HG02981 (cell line): ENCODE results near the gene MATK.
"Not testable (repeated sequence)": the region's sequence is repeated elsewhere in the genome, so short reads cannot be mapped to it uniquely, and the experiment has no call there.

ENCODE experiments used
- ATAC-seq: cut with Tn5 transposase; IDR thresholded peaks from one replicate; pipeline ENCODE4 v1.9.1; 2021; ENCODE audit warnings: mild to moderate bottlenecking, moderate library complexity; ENCODE audit not compliant: unreplicated experiment

The MATK gene

GRCh38 chr19:3816148-3816547, 30.0 kb upstream of the MATK start:
- ATAC-seq: not testable (repeated sequence)

- ATAC-seq: no peak
These were observed 28.5 kb upstream of the MATK start for GRCh38 chr19:3814648-3815047.

- no peak for ATAC-seq
These were observed 27.6 kb upstream of the MATK start for GRCh38 chr19:3813473-3814392.

DNA sequence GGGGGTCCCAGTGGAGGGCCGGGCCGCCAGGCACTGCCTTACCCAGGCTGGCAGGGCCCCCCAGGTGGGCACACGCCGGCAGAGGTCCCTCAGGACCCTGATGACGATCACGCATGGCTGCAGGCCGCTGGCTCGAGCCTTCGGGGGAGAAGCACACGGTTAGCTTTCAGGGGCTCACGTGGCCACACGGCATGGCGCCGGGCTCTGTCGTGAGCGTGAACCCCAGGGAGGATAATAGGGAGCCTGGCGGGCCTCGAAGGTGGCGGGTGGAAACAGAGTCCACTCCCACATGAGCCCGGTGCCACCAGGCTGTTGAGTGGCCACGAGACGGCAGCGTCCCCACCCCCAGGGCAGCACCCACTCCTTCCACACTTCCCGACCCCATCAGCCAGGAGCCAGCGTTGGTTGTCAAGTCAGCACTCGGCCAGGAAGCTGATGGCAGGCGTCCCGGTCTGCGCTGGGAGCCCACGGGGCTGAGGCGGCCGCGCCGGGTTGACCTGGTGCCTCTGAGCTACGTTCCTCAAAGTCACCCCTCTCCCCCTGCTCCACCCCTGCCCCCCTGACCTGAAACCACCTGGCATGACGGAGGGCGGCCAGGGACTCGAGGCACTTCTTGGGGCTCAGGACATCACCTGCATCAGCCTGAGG, 24.7 kb upstream of the MATK start:
- no peak for ATAC-seq

DNA sequence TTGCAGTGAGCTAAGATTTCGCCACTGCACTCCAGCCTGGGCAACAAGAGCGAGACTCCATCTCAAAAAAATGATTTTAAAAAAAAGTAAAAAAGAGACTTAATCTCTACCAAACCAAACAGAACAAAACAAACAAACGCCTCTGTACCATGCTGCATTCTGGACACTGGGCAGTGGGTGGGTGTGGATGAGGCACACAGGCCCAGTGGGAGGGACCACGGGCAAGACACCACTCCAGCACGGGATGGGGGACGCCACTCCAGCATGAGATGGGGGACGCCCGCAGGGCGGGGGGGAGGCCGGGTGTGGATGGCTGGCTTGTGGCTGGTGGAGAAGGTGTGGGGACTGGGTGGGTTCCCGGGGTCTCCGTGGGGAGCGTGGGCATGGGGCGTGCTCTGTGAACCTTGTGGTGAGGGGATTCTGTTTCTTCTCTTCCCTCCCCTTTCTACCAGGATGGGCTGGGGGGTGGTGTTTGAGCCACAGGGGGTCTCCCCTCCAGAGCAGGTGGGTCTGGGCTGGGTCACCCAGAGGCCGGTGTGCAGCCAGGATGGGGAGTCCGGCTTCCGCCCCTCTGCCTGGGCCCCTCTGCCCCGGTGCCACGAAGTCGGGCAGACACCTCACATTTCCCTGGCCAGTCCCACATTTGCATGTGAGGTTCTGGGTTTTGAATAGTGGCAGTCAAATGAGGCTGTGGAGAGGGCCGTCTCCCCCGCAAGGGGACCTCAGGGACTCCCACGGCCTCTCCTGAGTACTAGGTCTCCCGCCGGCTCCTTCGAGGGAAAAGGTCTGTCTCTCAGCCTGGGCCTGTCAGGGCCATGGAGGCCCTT, 23.9 kb upstream of the MATK start:
- ATAC-seq: no peak

DNA sequence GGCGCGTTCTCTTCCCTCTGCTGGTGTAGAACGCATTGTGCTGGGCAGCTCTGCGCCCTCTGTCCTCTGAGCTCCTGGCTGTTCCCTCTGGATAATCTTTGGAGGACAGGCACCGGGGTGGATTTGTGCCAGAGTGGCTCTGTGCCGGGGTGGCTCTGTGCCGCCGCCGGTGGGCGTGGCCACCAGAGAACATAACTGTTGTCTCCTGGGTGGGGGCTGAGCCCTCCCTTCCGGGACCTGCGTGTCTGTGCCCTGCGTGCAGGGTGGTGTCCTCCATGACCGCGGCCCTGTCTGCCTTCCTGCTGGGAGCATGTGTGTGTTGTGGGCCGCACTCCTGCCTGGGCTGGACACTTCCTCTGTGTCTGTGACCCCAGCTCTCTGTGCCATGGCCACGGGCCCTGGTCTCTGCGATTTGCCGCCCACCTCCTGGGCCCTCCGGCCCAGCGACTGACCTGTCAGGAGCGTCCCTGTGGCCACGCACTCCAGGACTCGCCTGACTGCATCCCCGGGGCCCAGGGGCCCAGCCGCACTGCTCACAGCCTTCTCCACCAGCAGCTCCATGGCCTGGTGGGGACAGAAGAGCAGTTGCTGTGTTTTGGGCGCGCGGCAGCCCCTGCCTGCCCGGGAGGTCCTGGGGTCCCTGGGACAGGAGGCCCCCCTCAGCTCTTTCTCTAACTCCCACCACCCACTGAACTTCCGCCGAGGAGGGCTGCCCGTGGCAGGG, 22.4 kb upstream of the MATK start:
- no peak for ATAC-seq

GRCh38 chr19:3807574-3808354, 21.6 kb upstream of the MATK start:
- ATAC-seq: no peak

- ATAC-seq: no peak
These were observed 20.9 kb upstream of the MATK start for GRCh38 chr19:3807131-3807480.

GRCh38 chr19:3805859-3806258, 19.7 kb upstream of the MATK start:
- no peak for ATAC-seq

DNA sequence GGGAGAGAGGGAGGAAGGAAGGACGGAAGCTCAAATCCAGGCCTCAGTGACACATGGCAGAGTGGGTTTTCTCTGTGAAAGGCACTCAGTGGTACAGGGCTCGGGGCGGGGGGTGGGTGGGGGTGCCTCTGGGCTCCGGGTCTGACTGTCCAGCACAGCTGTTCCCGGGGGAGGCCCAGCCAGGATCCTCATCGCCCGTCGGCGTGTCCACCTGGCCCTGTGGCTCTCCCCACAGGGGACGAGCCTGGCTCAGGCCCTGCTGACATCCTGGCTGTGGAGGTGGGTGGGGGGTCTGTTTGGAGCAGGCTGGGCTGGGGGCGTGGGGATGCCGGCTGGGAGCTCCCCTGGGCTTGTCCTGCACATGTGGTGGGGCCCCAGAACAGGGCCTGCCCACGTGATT, 18.2 kb upstream of the MATK start:
- ATAC-seq: no peak

- no peak for ATAC-seq
These were observed 17.8 kb upstream of the MATK start for GRCh38 chr19:3803986-3804385.

DNA sequence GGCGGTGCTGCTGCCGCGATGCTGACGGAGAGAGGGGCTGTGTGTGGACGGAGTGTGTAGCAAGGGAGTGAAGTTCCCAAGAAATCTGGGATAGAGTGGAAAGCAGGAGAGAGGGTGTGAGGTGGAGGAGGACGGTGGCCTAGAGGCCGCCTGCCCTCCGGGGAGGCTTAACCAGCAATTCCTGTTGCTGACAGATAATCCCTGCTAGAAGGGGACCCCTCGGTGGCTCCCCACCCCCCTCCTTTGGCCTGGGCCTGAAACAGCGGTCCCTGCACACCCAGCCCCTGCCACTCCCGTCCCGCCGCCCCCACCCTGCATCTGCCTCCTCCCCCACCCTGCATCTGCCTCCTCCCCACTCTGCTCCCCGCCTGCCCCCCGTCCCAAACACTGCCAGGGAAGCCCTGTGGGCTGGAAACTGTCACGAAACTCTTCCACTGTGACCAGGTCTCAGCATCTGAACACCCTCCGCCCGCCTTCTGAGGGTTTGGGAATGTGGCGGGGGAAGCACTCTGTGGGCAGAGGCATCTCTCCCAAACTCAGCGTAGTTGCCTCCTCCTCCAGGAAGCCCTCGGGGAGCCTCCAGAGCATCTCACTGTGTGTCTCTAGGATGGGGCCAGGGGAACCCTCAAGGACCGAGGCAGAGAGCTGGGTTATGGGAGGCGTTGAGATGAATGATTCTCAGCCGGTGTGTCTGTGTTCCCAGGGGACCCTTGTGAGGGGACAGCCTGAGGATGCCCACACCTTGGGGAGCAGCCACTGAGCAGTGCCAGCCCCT, 17.1 kb upstream of the MATK start:
- no peak for ATAC-seq

GRCh38 chr19:3801412-3802096, 15.4 kb upstream of the MATK start:
- no peak for ATAC-seq

GRCh38 chr19:3800996-3801395, 14.8 kb upstream of the MATK start:
- no peak for ATAC-seq

DNA sequence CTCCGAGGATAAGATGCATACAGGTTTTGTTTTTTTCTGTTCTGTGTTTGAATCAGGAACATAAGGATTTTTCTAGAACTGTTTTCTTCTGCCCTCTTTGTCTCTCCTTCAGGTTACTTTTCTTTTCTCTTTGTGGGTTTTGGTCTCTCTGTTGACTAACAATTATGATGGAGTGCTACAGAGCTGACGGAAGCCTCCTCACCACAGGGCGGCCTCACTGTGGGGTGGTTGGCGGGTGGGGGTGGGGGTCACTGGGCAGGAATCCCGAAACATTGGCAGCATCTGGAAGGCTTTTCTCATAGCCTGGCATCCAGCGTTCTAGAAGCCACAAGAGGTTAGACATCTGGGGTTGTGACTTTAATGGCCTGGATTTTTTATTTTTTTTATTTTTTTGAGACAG, 12.0 kb upstream of the MATK start:
- no peak for ATAC-seq

GRCh38 chr19:3796358-3796757, 10.2 kb upstream of the MATK start:
- no peak for ATAC-seq

- ATAC-seq: no peak
These were observed 7.6 kb upstream of the MATK start for GRCh38 chr19:3793799-3794198.

GRCh38 chr19:3792114-3792513, 5.9 kb upstream of the MATK start:
- no peak for ATAC-seq

- no peak for ATAC-seq
These were observed 4.8 kb upstream of the MATK start for GRCh38 chr19:3790941-3791340.
